LNCaP clone FGC (cell line): ENCODE measurements around the gene PGM2.

Experiments
- DNase-seq: peaks from one replicate; pipeline ENCODE4 v3.0.0-alpha.2; 2011; ENCODE audit warnings: low read depth
- H3K4me3 ChIP-seq: 2 replicates; pipeline ENCODE4 v1.5.1; 2011; ENCODE audit warnings: mild to moderate bottlenecking, low read depth, low read length, control low read depth
- CTCF ChIP-seq: IDR thresholded peaks from 2 replicates; pipeline ENCODE4 v1.5.1; 2012; ENCODE audit warnings: mild to moderate bottlenecking; ENCODE audit not compliant: control insufficient read depth, insufficient read depth; ENCODE audit errors: extremely low read depth

The PGM2 gene

GRCh38 chr4:37799941-37800554 is 26.4 kb upstream of the PGM2 start:
- no peak for DNase-seq
- H3K4me3 ChIP-seq = no peak overlapping the region
- no peak for TF ChIP-seq CTCF

GRCh38 chr4:37802068-37802666 is 24.3 kb upstream of the PGM2 start:
- DNase-seq = peak; percentile 65
- H3K4me3 ChIP-seq = no peak overlapping the region

GRCh38 chr4:37803348-37803973 is 23.0 kb upstream of the PGM2 start:
- no peak for DNase-seq
- no peak overlapping the region for H3K4me3 ChIP-seq
- peak; percentile 55 for TF ChIP-seq CTCF

More at GRCh38 chr4:37802068-37802666, 24.3 kb upstream of the PGM2 start:
- peak; percentile 87 for TF ChIP-seq CTCF

- no peak for TF ChIP-seq CTCF
- H3K4me3 ChIP-seq = no peak overlapping the region
- DNase-seq = no peak
These were observed 21.4 kb upstream of the PGM2 start for GRCh38 chr4:37805091-37805490.

GRCh38 chr4:37812713-37813112 is 13.8 kb upstream of the PGM2 start:
- H3K4me3 ChIP-seq = no peak overlapping the region
- no peak for DNase-seq
- TF ChIP-seq CTCF = no peak

- no peak for DNase-seq
- TF ChIP-seq CTCF = no peak
- H3K4me3 ChIP-seq = no peak overlapping the region
These were observed 10.9 kb upstream of the PGM2 start for GRCh38 chr4:37815591-37815990.
